Measurements from ENCODE around the gene COPB1.

GRCh38 chr11:14425621-14426020, 74.0 kb downstream of the COPB1 start:
- TF ChIP-seq POLR2AphosphoS5 (IDR thresholded peaks at IDR 0.05; ENCODE audit: insufficient read depth in 1 of 2, low read depth in 1 of 2) (no peak), POLR2A (IDR thresholded peaks at IDR 0.05) (no peak), CTCF (IDR thresholded peaks at IDR 0.05) (no peak)

Data from vagina (tissue), 2 donors.